HG02870 (cell line): Measurements from ENCODE around the gene IL13RA1.
"Not testable (repeated sequence)": the region's sequence is repeated elsewhere in the genome, so short reads cannot be mapped to it uniquely, and the experiment has no call there.

Source experiments
- ATAC-seq: cut with Tn5 transposase; IDR thresholded peaks from one replicate; pipeline ENCODE4 v1.9.1; 2021; ENCODE audit warnings: mild to moderate bottlenecking, moderate library complexity; ENCODE audit not compliant: unreplicated experiment

Gene IL13RA1

GRCh38 chrX:118772051-118772450, 44.6 kb downstream of the IL13RA1 start:
- no peak for ATAC-seq

GRCh38 chrX:118773782-118774181, 46.4 kb downstream of the IL13RA1 start:
- no peak for ATAC-seq

DNA sequence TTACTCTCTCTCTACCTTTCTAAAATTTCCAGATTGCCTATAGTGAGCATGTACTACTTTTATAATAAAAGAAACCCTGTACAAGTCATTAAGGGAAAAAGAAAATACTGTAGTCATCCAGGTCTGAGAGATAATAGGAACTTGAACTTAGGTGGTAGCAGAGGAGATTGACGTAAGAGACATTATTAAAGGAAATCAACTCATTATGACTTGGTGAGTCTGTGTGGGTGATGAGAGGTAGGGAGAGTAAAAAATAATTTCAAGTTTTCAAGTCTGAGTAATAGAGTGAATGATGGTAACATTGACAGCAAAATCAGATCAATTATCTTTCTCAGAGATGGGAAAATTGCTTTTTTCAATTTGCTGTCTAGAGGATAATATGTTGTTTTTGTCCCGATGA, 52.2 kb downstream of the IL13RA1 start:
- ATAC-seq, result no peak

DNA sequence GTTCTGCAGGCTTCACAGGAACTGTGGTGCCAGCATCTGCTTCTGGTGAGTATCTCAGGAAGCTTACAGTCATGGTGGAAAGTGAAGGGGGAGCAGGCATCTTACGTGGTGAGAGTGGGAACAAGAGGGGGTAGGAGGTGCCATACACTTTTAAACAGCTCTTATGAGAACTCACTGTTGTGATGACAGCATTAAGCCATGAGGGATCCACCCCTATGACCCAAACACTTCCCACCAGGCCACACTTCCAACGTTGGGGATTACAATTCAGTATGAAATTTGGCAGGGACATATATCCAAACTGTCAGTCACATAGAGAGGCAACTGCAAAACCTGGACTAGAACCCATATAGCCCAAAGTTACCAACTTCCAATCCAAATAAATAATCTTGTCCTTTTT, 53.1 kb downstream of the IL13RA1 start:
- ATAC-seq, result no peak

- ATAC-seq, result no peak
These were observed 53.5 kb downstream of the IL13RA1 start for GRCh38 chrX:118780911-118781310.

- no peak for ATAC-seq
These were observed 68.3 kb downstream of the IL13RA1 start for GRCh38 chrX:118795528-118796280.

DNA sequence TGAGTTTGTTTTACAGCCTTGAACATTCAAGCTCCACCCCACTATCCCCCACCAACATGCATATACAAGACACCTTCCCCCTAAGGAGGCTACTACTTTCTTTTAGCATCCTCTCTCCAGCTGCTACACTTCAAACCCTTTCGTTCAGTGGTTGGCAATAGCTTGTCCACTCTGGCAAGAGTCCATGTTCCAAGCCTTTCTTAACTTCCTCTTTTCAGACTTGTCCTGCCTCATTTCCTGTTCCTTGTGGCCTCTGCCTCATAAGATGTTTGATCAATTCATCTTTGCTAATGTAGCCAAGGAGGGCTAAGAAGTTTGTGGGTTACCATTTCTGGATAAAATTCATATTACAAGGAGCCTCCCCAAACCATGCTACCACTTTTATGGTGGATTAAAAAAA, 75.5 kb downstream of the IL13RA1 start:
- ATAC-seq, result no peak

DNA sequence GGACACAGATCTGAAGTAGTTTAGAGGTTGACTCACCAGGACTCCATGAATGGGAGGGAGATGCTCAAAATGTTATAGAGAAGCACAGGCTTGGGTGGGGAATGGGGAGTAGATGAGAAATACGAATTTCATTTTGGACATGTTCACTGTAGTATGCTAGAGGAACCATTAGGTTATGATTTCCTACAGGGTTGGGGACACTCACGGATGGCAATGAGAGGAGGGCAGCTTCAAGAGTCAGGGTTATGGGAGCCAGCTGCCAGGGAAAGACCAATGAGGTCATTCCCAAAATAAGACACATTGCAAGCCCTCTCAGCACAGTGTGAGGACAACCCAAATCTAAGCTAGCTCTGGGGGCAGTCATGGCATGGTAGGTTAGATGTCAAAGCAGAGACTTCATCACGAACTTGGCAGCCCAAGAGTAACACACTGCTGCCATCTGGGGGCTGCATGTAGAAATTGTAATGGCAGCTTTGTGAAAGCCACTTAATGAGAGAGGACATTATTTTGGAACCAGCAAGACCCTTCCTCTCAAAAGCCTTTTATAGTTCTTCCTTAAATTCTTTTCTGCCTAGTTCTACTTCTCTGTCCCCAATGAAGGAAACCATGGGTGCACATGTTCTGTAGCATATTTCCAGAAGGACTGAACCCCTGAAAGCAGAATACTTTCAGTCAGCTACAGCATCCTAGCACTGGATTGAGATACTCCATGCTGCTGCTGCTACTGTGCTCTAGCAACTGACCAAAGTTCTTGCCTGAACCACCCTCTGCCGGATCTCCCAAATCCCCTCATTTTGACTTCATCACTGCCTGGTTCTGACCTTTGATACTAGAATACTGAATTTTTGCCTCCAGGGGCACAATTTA, 80.0 kb downstream of the IL13RA1 start:
- ATAC-seq, result no peak

DNA sequence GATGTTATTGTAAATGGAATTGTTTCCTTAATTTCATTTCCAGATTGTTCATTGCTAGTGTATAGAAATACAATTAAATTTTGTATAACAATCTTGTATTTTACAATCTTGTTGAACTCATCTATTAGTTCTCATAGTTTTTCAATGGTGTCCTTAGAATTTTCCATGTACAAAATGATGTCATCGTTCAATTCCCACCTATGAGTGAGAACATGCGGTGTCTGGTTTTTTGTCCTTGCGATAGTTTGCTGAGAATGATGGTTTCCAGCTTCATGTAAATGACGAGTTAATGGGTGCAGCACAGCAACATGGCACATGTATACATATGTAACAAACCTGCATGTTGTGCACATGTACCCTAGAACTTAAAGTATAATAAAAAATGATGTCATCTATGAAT, 89.9 kb downstream of the IL13RA1 start:
- ATAC-seq, result not testable (repeated sequence)

- no peak for ATAC-seq
These were observed 96.1 kb downstream of the IL13RA1 start, which contains the start of gene ZCCHC12 for GRCh38 chrX:118823263-118824172. ZCCHC12 (plus strand) TSS chrX:118823824; CDS start chrX:118825245, 1,421 bp downstream.

DNA sequence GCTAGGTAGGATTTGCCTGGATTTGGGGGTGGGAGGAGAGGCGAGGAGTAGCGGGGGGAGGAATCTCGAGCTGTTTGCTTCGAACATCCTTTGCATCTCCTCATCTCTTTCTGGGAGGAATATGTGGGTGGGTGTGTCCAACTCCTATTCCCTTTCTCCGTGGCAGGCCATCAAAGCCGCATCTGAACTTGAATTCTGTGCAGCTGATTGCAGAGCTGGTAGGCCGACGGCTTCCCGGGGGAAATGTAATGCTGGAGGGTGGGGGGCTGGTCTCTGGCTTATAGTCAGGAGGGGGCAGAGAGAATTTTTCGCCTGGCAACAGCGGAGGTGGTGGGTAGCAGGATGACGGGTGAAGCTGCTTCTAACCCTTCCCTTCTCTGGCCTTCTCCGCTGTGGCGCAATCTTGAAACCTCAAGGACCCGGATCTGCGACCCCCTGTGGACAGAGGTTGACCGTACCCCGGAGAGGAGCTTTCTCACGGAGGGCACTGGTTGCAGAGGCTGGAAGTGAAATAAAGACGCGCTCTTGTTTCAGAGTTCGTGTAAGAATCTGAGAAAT, 96.8 kb downstream of the IL13RA1 start:
- ATAC-seq, result no peak

- ATAC-seq, result no peak
These were observed 97.8 kb downstream of the IL13RA1 start for GRCh38 chrX:118825227-118825626.

DNA sequence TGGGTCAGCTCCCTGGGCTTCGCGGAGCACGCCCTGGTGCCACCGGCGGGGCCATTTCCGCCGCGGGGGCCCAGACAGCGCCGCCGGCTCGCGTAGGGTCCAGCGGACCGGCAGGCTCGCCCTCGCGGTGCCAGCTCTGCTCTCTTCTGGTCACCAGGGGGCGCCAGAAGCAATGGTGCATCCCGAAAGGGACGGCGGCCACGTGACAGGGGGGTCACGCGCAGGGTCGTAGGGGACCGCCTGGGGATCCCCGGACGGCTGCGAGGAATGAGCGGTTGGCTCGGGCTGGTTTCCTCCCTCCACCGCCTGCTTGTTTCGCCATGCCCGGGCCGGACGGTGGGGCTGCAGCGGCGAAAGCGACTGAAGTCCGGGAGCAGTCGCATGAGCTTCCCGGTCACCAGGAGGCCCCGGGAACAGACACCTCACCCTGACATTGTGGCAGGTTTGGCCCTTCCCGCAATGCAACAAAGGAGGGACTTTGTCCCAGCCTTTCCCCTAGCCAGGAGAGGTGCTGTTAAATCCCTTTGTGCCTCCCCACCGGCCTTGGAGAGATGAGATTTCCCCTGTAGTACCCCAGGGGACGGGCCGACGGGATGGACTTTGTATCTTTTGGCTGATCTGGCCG, 112.0 kb downstream of the IL13RA1 start:
- no peak for ATAC-seq
